Hematopoietic multipotent progenitor cell treated with erythropoietin and hydrocortisone succinate and interleukin-3 and kit ligand, for 4 days (in vitro differentiated cells): ENCODE data around the gene SPATA19.
"Not testable (repeated sequence)": the region's sequence is repeated elsewhere in the genome, so short reads cannot be mapped to it uniquely, and the experiment has no call there.

ENCODE experiments used
- DNase-seq: peaks from one replicate; pipeline ENCODE4 v3.0.0-alpha.2; 2015

SPATA19 gene, protein sequence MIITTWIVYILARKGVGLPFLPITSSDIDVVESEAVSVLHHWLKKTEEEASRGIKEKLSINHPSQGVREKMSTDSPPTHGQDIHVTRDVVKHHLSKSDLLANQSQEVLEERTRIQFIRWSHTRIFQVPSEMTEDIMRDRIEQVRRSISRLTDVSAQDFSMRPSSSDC

DNA sequence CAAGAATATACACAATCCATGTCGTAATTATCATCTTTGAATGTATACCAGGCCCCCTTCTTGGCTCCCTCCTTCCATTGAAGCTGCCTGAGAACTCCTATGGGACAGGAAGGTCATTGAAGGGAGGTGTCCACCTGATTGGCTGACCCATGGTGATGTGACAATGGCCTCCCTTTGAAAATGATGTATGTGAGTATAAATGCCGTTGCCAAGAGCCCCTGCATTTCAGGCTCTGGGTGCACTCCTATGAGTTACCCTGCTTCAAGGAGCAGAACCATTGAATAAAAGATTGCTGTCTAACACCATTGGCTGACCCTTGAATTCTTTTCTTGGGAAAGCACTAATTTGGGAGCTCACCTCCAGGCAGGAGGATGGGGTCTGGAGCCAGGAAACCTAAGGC, at the start of gene SPATA19:
Gene SPATA19, minus strand, starts transcription at position 101 of the 400 bp plus-strand sequence. Its CDS starts 67 bp downstream, at position 34.
- DNase-seq: no peak

DNA sequence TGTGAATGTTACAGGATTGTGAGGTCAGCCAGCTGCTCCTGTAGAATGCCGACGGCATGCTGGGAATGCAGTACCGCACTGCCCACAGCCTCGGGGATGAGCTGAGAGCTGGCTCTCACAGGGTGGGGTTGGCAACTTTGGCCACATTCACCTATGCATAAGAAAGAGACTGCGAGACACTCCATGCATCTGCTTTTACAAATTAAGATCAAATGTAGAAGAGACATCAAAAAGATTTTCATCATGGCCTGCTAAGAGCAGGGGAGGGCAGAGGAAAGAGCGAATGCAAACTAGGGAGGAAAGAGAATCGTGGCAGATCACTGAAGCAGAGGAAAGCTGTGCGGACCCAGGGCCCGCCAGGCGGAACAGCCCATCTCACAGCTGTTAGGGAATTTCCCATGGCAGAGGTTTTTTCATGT, 49.8 kb upstream of the SPATA19 start:
- DNase-seq: no peak

DNA sequence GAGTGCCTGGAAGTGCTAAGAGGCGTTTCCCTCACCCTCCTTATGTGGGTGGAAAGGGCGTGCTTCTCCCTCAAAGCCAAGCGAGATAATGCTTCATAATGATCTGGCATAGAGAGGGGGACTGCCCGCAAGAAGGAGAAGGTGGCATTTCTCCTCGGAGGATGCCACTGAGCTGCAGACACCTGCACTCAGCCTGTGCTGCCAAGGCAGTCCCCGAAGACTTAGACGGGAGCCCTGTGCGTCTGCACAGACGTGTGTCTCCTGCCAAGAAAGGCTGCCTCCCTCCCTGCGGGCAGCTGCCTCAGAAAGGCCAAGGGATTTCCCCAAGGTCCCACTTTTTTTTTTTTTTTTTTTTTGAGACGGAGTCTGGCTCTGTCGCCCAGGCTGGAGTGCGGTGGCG, 48.1 kb upstream of the SPATA19 start:
- DNase-seq: no peak

DNA sequence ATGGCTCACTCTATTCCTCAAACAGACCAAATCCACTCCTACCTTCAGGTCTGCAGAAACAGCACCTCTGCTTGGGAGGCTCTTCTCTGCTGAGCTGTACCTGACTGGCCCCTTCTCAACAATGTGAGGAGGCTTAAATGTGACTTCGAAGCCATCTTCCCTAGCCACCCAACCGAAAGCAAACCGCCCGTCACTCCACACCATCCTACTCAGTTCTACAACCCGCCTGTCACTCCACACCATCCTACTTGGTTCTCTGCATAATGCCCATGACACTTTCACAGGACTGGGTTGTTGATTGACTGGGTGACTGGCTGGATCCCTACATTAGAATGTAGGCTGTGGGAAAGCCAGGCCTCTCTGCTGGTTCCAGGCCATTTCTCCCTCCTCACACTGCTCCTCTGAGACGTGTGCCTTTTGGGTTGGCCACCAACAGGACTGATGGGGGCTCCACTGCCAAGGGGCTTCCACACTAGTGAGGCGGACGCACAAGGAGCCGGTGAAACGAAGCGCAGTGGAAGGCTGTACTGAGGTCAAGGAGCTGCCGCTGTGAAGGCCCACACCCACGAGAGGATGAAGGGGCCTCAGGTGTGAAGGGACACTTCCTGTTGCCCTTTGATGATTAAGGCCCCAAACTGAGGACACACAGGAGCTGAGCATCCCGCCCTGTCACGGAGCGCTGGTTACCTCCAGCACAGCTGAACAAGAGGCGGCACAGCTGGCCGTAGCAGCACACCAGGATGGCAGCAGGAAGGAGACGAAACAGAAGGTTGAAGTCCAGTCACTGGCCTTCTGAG, 47.5 kb upstream of the SPATA19 start:
- DNase-seq: no peak

DNA sequence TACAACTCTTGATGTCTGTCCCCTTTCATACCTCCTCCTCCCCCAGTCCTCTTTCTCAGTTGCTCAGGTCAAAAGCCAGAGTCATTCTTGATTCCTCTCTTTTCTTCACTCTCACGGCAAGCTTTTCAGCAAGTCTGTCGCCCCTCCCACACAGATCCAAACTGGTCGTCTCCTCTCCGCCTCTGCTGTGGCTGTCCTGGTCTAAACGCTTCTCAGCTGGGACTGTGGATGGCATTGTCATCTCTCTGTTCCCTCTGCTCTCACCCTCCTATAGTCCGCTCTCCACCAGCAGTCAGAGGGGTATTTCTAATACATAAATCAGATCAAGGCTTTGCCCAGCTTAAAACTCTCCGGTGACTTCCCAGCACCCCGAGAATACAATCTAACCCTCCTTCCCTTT, 46.8 kb upstream of the SPATA19 start:
- no peak for DNase-seq

DNA sequence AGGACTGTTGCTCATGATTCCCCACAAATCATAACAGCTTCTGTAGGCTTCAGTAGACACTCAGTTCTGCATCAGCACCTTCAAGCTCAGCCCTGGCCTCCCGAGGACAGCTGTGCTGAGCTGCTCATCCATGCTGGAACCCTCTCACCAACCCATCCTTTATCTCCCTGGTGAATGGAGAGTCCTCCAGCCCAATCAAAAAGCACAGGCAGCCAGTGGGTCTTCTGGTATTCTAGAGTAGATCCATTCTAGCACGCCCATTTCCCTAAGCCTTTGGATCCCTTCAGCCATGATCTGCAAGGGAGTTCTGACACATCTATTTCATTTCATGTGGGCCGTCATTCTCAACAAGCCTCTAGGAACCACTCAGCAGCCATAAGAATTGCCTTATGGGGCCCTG, 44.6 kb upstream of the SPATA19 start:
- DNase-seq: no peak

DNA sequence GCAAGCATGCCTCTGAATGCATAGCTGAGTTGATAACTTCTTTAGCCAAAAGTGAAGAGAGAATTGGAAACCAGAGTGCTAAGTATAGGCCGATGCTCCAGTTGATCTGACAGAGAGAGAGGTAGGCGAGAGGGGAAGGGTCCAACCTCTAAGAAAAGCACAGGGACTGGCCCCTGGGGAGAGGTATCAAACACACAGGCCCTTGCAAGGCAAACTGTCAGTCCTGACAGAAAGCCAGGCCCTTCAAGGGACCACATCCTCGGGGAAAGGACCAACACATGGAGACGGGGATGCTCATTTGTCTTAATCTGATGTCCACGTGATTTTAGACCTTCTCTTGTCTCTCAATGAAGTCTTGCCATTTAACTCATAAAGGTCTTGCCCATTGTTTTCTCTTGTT, 43.9 kb upstream of the SPATA19 start:
- no peak for DNase-seq

DNA sequence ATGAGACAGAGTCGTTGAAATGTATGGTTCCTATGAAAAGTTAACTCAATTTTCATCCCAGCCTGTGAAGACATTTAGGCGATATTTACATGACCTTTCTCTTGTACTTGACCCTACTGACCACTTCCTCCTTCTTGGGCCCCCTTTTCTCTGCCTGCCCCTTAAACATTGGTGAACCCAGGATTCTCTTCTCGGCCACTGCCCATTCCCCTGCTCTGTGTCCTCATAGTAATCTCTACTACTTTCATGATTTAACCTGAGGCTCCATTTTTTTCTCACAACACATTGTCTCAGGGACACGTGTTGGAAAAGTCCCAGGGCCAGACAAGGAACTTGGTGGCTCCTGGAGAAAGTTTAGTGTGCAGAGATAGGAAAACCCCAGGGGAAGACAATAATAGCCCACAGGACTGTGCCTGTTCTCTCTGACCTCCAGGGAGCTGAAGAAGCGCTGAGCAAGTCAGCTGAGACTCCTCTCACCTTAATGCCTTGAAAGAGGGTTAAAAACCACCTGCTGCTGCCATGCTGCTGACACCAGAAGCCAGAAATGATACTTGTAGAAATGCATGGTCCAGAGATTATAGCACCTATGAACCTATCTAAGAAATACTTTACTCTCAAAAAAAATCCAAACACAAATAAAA, 42.5 kb upstream of the SPATA19 start:
- no peak for DNase-seq

DNA sequence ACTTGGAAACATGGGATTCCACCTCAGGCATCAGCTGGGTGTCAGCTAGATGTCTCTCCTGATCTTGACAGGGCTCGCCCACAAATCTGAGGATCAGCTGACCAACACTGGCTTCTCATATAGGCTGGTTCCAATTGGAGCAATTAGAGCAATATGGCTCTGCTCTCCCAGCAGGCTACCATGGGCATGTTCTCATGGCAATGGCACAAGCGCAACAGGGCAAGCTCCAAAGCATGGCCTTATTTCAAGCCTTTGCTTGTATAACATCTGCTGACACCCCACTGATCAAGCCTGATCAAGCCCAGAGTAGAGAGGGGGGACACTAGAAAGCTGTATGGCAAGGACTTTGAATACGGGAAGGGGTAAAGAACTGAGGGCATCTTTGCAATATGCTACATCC, 40.7 kb upstream of the SPATA19 start:
- DNase-seq: no peak

DNA sequence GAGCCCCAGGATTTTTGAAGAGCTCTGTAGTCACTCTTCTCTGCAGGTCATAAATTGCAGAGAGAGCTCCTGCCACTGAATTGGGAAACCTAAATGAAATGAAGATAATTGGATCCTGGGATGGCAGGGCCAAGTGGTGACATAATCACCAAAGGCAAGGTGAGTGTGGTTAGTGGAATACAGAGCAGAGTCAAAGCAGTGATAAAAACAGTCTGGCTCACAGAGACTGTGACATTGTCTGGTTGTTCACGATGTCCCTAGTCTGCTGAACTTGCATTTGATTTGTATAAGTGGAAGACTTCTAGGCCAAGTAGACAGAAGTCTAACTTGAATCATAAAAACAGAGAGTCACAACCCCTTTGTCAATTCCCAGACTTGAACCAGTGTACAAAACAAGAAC, 26.8 kb upstream of the SPATA19 start:
- no peak for DNase-seq

DNA sequence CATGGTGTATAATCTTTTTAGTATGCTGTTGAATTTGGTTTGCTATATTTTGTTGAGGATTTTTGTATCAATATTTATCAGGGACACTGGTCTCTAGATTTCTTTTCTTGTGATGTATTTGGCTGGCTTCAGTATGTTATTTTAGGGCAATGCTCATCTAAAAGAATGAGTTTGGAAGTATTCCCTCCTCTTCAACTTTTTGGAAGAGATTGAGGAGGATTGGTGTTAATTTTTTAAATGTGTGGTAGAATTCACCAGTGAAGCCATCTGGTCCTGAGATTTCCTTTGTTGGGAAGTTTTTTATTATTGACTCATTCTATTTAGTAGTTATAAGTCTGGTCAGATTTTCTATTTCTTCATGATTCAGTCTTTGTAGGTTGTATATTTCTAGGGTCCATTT, 22.1 kb upstream of the SPATA19 start:
- no peak for DNase-seq

DNA sequence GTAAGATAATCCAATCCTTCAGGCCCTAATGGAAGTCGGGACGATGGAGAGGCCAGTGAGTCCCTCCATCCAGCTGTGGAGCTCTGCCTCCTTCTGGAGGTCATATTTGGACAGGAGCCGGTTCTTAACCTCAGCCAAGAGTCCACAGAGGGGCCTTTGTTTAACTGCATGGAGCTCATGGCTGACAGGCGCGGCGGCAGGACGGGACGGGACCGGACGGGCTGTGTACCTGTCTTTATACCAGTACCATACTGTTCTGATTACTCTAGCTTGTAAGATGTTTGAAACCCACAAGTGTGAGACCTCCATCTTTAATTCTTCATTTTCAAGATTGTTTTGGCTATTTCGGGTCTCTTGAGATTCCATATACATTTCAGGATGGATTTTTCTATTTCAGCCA, 20.2 kb upstream of the SPATA19 start:
- DNase-seq: no peak

DNA sequence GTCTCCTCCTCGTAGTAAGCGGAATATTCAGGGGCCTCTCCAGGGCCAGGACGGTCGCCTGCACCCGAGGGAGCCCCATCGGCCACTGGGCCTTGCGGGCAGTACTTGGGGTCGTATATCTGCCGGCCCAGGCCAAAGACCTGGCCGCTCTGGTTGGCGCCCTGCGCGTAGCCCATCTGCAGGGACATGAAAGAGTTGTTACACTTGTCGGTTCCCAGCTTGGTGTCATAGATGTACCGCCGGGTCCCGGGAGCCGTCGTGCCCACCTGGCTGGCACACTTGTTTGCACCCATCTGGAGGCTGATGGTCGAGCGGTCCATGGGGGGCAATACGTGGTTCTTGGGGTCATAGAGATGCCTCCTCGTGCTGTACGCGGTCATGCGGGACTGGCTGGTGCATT, 19.4 kb upstream of the SPATA19 start:
- DNase-seq: no peak

DNA sequence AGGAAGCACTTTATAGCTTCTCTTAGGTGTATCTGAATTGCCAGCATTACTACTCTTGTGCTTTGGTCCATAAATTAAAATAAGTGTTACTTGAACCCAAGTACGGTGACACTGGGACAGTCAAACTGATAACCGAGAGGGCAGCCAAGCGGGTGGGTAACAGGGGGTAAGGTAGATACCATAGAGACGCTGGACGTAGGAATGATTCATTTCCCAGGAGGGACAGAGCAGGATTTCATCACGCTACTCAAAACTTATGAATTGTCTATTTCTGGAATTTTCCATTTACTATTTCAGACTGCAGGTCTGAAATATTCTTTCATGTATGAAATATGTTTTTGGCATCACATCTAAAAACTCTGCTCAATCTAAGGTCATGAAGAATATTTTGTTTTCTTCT, 14.8 kb upstream of the SPATA19 start:
- no peak for DNase-seq

DNA sequence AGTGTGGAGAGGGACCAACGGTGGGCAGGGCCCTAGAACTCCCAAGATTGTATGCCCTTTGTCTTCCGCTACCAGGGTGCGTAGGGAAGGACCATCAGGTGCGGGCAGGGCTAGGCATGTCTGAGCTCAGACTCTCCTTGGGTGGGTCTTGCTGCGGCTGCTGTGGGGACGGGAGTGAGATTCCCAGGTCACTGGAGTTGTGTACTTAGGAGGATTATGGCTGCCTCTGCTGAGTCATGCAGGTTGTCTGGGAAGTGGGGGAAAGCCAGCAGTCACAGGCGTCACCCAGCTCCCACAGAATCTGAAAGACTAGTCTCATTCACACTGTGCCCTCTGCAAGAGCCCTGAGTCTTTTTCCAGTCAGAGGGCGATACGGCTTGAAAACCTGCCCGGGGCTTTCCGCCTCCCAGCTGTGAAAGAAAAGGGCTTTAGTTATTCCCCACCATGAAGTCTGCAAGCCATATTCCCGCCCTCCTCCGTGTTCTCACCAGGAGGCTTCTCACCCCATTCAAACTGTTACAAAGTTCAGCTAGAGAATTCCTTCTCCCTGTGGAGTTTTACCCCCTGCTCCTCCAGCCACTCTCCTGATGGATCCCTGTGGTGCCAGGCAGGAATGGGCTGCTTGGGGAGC, 9.1 kb upstream of the SPATA19 start:
- not testable (repeated sequence) for DNase-seq

DNA sequence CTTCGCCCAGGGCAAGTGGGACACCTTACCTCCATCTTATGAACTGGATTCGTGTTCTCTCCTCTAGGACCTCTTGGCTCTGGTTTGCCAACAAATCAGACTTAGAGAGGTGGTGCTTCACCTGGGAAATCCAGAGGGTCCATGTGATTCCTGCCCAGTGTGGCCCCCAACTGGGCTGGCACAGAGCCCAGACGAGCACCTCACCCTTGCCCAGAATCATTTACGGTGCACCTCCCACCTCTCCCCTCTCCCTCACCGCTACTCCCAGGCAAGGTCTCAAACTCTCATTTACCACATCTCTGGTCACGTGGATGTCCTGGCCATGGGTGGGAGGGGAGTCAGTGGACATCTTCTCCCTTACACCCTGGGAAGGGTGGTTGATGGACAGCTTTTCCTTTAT, 1.1 kb downstream of the SPATA19 start:
- no peak for DNase-seq

DNA sequence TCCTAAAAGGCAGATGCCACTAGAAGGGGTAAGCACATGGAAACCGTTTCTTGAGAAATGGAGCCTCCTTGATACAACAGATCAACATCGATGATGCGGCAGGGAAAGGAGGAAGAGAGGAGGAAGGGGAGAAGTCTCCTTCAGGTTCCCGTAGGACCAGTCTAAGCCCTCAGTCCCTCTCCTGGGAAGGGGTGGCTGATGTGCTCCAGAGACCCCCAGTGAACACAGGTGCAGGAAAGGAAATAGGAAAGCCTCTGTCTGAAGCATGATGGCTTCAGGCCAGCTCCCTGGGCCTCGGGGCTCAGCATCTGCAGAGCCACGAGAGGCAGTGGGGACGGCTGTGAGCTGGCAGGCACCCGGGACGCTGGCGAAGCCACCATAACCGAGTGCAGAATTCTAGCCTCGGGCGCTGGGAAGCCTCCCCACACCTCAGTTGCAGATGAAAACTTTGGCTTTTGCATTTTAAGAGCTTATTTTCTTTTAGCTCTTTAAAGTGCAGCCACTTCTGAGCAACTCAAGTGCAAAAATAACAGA, 1.8 kb downstream of the SPATA19 start:
- no peak for DNase-seq

DNA sequence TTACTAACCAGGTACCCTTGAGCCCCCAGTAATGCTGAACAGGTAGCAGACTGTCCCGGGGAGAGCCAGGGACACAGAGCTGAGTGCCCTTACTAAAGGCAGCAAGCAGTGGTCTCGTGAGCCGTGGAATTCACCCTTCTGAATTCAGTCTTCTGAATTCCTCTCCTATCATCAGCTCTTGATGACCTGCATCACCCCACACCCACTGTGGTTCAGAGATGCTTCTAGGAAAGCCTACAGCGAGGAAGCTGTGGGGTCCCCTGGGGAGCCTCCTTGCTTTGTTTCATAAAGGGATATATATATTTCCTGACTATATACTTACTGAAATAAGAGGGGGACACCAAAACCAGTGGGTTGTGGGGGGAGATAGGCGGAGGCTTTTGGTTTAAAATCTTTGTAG, 2.6 kb downstream of the SPATA19 start:
- no peak for DNase-seq

DNA sequence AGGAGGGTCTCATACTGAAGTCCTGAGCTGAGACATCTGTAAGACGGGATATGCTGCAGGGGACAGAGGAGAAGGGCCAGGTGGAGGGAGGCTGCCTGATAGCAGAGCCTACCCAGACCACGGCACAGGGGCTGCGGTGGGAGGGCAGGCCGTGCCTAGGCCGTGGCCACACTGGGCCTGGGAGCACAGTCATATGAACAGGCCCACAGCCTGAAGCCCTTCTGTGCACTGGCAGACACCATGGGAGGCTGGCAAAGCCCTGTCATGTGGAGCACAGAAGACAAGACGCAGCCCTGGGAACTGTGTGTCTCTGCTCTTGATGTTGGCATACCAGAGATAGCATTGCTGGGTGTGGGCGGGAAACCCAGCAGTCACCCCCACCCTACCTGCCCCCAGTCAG, 3.3 kb downstream of the SPATA19 start:
- DNase-seq: no peak

DNA sequence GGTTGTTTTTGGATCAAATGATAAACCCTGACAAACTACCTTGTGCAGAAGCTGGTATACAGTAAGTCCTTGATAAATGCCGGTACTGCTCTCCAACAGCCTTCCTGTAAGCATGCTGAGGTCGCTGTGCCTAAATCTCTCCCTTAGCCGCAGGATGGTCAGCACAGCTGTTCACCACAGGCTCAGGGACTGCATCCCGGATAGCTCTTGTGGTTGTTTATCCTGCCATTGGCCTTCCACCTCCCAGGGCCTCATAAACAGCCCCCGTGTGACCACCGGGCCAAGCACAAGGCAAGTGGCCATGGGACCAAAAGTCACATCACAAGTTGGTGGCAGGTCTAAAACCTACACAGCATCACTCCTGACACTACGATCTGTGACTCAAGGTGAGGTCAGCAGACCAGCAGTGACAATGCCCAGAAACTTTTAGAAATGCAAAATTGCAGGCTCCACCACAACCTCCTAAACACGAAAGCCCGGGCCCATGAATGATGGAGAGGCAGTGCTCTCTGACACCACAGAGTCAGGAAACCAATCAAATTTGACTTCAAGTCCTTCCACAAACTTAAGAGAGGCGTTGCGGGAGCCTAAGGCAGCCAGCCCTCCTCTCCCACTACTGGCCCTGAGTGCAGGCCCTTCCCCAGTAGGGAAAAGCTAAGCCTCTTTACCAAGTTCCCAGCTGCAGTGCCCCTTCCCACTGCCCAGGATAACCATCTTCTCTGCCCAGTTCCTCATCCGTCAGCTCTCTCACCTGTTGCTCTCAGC, 3.9 kb downstream of the SPATA19 start:
- DNase-seq: no peak

DNA sequence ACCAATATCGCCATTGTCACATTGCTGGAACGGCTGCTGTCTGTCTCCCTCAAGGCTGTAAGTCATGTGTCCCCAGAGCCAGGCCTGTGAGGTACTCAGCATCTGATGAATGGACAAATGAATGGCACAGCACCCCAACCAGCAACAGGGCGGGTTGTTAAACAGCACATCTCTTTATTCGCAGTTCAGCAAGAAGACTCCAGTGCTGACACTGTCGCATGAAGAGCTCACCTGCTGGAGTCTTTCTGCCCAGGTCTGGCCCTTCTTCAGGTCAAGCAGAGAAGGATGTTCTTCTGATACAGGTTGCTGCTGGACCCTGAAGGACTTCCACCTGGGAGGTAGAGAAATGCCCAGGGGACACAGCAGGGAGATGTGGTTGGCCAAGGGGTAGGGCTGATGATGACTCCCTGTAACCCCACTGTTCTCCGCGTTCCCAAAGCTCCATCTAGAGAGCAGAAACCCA, 4.8 kb downstream of the SPATA19 start:
- DNase-seq: no peak
